H54 (cell line): ENCODE results near the gene YAF2.

Experiments
- DNase-seq: peaks from one replicate; pipeline ENCODE4 v3.0.0; 2011; ENCODE audit warnings: low spot score, mixed read lengths; ENCODE audit not compliant: insufficient read length
- FAIRE-seq: peaks from 3 replicates; lab custom pipeline; 2011; peaks lifted over from hg19 to GRCh38; lab: Jason Lieb, UNC
- POLR2A ChIP-seq: IDR thresholded peaks from 2 replicates; pipeline ENCODE4 v1.6.1; 2011; ENCODE audit warnings: low read depth, mild to moderate bottlenecking, low read length

YAF2 gene

GRCh38 chr12:42135259-42135814 is 102.7 kb downstream of the YAF2 start:
- DNase-seq (no peak), FAIRE-seq (peak; percentile 89)

GRCh38 chr12:42130672-42131402 is 107.2 kb downstream of the YAF2 start:
- peak; percentile 93 for FAIRE-seq
- no peak for DNase-seq

More at GRCh38 chr12:42135259-42135814, 102.7 kb downstream of the YAF2 start:
- TF ChIP-seq POLR2A = no peak

GRCh38 chr12:42129595-42130204 is 108.3 kb downstream of the YAF2 start:
- no peak for TF ChIP-seq POLR2A
- DNase-seq = no peak
- FAIRE-seq = peak; percentile 84

More at GRCh38 chr12:42130672-42131402, 107.2 kb downstream of the YAF2 start:
- no peak for TF ChIP-seq POLR2A

GRCh38 chr12:42128888-42129287 is 109.2 kb downstream of the YAF2 start:
- TF ChIP-seq POLR2A = no peak
- FAIRE-seq (no peak), DNase-seq (no peak)

- no peak for TF ChIP-seq POLR2A
- FAIRE-seq (peak; percentile 95), DNase-seq (no peak)
These were observed 109.7 kb downstream of the YAF2 start for GRCh38 chr12:42128327-42128726.

GRCh38 chr12:42126963-42127362 is 111.1 kb downstream of the YAF2 start:
- DNase-seq (no peak), FAIRE-seq (no peak)
- no peak for TF ChIP-seq POLR2A

- no peak for DNase-seq
- no peak for TF ChIP-seq POLR2A
- FAIRE-seq = peak; percentile 38
These were observed 112.7 kb downstream of the YAF2 start for GRCh38 chr12:42125388-42125767.

GRCh38 chr12:42124764-42125387 is 113.2 kb downstream of the YAF2 start:
- DNase-seq (no peak), FAIRE-seq (peak; percentile 57)
- TF ChIP-seq POLR2A = no peak

GRCh38 chr12:42119085-42119633 is 118.9 kb downstream of the YAF2 start:
- no peak for TF ChIP-seq POLR2A
- FAIRE-seq (peak; percentile 90), DNase-seq (no peak)

GRCh38 chr12:42118136-42118879 is 119.7 kb downstream of the YAF2 start:
- no peak for DNase-seq
- FAIRE-seq = no peak

GRCh38 chr12:42109031-42109430 is 129.0 kb downstream of the YAF2 start:
- no peak for TF ChIP-seq POLR2A
- DNase-seq = no peak
- no peak for FAIRE-seq

More at GRCh38 chr12:42118136-42118879, 119.7 kb downstream of the YAF2 start:
- no peak for TF ChIP-seq POLR2A
